NCI-H446 (cell line): ENCODE measurements around the gene RASSF1.

ENCODE experiments used
- DNase-seq, 2 experiments: peaks; one replicate each; lab custom pipeline; 2025; lab: John Stamatoyannopoulos, UW

The RASSF1 gene

DNA sequence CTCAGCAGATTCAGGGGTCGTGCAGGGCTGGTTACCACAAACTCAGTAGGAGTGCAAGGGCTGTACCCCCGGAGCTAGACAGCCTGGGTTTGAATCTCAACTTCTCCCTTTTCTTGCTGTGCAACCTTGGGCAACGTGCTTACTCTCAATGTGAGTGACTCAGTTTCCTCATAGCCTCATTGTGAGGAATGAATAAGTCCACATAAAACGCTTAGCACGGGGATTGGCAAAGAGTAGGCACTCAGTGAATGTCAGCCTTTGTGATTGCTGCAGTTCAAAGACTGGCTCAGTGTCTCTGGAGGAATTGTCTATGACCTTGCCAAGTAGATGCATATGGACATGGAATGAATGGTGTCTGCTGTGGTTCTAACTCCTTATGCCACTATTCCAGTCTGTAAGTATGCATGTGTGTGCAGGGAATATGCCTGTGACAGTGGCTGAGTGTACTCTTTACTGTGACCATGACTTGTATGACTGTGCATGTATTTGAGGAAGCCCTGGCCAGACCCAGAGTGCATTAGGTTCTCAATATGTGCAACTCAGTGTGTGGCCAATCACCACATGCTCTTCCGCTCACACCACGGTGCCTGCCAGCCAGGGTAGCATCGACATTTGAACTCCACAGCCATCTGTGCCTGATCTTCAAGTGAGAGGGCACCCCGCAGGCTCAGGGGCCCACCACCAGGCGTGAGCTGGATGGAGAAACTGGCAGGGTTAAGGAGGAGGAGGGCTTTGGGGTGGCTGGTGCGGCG lies 40.5 kb downstream of the RASSF1 start:
- peak in 1 of 2 experiments; percentile 59 for DNase-seq

DNA sequence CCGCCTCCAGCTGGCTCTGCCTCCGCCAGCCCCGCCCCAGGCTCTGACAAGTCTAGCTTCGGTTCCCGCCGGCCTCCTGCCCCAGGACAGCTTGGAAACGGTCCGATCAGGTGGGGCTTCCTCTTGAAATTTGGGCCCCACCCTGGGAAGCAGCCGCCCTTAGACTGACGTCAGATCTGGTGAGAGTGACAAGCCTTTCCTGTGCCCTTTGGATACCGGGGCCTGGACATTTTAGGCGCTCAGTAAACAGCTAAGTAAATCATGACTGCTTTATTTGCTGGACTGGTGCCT lies 41.1 kb downstream of the RASSF1 start:
- no peak for DNase-seq

GRCh38 chr3:50298836-50299637 lies 41.6 kb downstream of the RASSF1 start, which contains the start of the genes HYAL3 and NAA80:
TSS of gene HYAL3 (minus strand) at chr3:50299405. CDS start at chr3:50295602, 3,803 bp downstream.
TSS of gene NAA80 (minus strand) at chr3:50299405. CDS start at chr3:50297463, 1,942 bp downstream.
- DNase-seq, result peak; percentile 95 to 97

GRCh38 chr3:50297896-50298725 lies 42.5 kb downstream of the RASSF1 start:
- DNase-seq, result no peak

- DNase-seq, result no peak
Observed at GRCh38 chr3:50297384-50297775, 43.3 kb downstream of the RASSF1 start.

GRCh38 chr3:50296721-50297383 lies 43.8 kb downstream of the RASSF1 start:
- no peak for DNase-seq

GRCh38 chr3:50295553-50296431 lies 44.8 kb downstream of the RASSF1 start:
- no peak for DNase-seq

- no peak for DNase-seq
Observed at GRCh38 chr3:50294492-50295403, 45.9 kb downstream of the RASSF1 start.

DNA sequence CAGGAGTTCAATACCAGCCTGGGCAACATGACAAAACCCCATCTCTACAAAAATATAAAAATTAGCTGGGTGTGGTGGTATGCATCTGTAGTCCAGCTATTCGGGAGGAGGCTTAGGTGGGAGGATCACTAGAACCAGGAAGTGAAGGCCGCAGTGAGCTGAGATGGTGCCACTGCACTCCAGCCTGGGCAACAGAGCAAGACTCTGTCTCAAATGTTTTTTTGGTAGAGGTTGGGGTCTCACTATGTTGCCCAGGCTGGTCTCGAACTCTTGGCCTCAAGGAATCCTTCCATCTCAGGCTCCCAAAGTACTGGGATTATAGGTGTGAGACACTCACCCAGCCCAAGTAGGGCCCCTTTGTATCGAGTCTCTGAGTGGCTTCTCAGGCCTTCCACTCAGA lies 46.5 kb downstream of the RASSF1 start:
- DNase-seq, result no peak

DNA sequence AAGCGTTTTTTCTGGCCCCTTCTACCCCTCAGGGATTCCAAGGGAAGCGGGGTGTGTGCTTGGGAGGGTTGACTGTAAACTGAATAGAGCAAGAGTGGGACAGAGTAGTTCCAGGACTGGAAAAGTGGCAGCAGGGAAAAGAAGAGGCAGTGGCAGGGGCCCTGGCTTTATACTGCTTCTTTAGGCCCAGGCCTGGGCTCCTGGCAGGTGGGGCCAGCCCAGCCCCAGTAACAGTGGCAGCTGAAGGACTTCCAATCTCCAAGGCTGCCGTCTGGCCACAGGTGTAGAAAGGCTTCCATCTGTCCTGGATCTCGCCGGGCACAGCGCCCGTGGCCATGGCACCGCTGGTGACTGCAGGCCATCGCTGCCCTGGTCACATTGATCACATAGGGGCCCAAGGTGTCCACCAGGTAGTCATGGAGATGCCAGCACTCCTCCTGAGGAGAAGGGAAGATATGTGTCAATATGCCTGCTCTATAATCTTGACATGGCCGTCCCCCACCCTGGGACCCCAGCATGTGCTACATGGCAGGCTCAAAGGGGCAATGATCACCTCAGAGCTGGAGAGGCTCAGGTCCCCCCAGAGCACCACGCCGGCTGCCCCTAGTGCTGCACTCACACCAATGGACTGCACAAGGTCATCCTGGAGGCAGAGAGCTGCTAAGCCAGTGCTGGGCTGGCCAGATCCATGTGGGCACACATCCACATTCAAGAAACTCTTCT lies 47.4 kb downstream of the RASSF1 start:
- no peak for DNase-seq

DNA sequence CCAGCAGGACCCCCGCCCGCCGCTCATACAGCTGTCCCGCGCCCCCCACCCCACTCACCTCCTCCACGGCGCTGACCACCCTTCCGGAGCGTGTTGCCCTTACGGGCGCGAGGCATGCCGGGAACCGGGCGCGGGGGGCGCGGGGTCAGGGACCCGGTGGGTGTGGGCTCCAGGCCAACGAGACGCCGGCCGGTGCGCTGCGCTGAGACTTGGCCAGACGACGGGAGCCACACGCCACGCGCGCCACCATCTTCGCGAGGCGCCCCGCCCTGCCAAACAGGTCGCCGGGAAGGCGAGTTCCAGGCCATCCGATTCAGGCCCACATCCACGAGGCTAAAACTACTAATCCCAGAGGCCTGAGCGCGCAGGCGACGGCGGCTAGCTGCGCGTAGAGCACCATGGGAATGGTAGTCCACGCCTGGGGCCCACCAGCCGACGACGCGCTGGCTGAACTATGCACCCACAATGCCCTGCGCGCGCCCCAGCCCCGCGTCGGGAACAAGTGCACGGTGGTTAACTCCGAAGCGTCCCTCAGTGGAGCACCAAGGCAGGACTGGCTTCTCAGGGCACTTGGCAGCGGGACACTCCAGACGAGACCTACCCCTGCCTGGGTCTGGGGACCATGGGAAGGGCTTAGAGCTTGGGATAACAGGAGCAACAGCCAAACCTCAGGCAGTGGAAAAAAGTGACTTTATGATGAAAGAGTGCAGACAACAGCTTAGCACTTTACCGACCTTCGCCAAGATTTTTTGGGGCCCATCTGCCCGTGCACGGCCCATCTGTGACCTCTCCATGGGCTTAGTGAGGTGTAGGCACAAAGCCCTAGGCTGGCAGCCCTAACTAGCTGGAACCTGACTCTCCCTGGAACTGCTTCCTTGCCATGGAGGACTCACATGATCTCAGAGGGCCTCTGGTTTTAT lies 48.2 kb downstream of the RASSF1 start, which contains the start of gene IFRD2:
Gene IFRD2, minus strand, starts transcription at position 271 of the 920 bp plus-strand sequence. Its CDS starts 155 bp downstream, at position 116.
- DNase-seq, result peak; percentile 74 to 95

DNA sequence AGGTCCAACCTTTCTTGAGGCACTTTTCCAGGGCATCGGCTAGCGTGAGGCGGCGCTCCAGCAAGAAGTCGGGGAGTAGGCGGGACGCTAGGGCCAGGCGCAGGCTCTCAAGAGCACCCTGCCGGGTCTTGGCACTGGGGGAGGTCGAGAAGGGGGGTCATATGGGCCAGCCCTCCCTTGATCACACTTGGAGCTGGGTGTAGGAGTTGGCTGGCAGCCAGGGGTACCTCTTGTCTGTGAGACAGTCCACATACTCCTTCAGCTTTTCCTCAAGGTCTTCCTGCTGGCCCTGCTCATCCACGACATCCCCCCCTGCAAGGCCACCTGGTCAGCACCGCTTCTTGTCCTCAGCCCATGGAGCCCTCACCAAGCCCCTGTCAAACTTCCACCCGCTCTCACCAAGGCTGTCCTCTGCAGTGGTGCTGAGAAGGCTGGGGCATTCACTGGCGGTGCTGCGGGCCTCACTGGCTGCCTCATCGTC lies 50.4 kb downstream of the RASSF1 start:
- DNase-seq, result no peak

DNA sequence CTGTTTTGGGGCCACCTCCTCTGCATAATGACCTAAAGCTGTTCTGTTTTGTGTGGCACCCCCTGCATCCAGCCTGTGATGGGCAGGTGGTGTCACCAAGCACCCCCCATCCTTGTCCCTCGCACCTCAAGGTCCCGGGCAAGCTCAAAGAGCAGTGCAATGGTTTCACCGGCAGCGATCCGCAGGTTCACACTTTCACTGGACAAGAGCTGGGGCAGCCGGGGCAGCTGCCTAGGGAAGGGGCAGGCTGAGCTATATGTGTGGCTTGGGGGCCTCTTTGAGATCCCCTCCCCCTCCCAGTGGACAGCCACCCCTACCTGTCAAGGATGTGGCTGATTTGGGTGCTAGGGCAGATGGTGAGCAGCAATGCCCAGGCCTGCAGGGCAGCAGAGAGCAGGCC lies 51.5 kb downstream of the RASSF1 start:
- DNase-seq, result no peak

DNA sequence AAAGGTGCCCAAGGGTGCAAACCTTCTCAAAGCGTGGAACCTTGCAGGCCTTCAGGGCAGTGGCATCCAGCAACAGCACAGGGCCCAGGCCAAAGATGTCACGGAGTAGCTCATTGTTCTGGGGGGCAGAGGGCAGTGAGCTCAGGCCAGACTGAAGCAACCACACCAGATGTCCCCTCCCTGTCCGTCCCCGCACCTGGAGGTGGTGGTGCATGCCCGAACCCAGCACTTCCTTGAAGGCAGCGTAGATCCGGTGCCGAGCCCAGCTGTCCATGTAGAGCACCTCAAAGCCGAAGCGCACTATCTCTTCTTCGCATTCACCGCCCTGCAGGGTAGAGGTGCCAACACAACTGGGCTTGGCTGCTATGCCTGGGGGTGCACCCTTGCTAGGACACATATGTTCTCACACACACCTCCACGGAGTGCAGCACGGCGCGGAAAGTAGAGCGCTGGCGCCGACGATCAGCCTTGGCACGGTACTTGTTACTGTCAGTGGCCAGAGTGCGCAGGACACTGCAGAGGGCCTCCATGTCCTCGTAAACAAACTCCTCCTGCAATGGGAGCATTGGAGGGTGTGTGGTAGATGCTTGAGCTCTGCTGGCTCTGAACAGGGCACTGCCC lies 52.1 kb downstream of the RASSF1 start:
- no peak for DNase-seq

GRCh38 chr3:50287262-50287661 lies 53.4 kb downstream of the RASSF1 start:
- DNase-seq, result no peak

- no peak for DNase-seq
Observed at GRCh38 chr3:50286322-50287227, 54.1 kb downstream of the RASSF1 start.
